HepG2 (cell line): ENCODE results near the gene CCDC183. TPM values are rescaled to one million over a fixed set of nuclear protein-coding genes. Genes with fewer than 3 reads are reported as not detected.
"Not testable (repeated sequence)": the region's sequence is repeated elsewhere in the genome, so short reads cannot be mapped to it uniquely, and the experiment has no call there.

ENCODE experiments used
- ATAC-seq: fragments of 200-7000 bp; cut with Tn5 transposase; 3 replicates; pipeline ENCODE4 v1.9.1; 2020; ENCODE audit warnings: mild to moderate bottlenecking, moderate library complexity
- BruUV-seq: library from RNA; stranded (reverse); fragments of 400-500 nt; replicated peaks from 2 replicates; lab custom pipeline; 2021; lab: Mats Ljungman, UMichigan
- CTCF ChIA-PET: fragments of 300-600 bp; formaldehyde crosslinking; extraction: SDS; loops from one replicate; lab custom pipeline; 2021; ENCODE audit warnings: low total read pairs, inconsistent platforms, low intra/inter-chr PET ratio; lab: Yijun Ruan, JAX
- POLR2A ChIA-PET: fragments of 350-600 bp; sonication (Branson Sonifier 250); formaldehyde crosslinking; loops from one replicate; lab custom pipeline; 2020; ENCODE audit warnings: antibody characterized with exemption, inconsistent platforms; lab: Yijun Ruan, JAX
- DNase-seq: peaks from one replicate; pipeline ENCODE4 v3.0.0-alpha.2; 2015; ENCODE audit warnings: low spot score
- FAIRE-seq: peaks from 3 replicates; lab custom pipeline; 2011; peaks lifted over from hg19 to GRCh38; lab: Jason Lieb, UNC
- H2AFZ ChIP-seq: one replicate; pipeline ENCODE4 v1.6.1; 2011; ENCODE audit warnings: low read length, inconsistent platforms
- H3K27ac ChIP-seq: fragments of 300-600 bp; 3 replicates; pipeline ENCODE4 v1.8.0; 2011; ENCODE audit warnings: mixed run types, mild to moderate bottlenecking, mixed read lengths, low read length, inconsistent platforms; ENCODE audit not compliant: insufficient read depth; ENCODE audit errors: extremely low read length
- H3K27me3 ChIP-seq, 2 experiments: fragments of 200-600 bp in 1 of 2; 2 replicates in 1 of 2; 3 replicates in 1 of 2; pipeline versions ENCODE4 v1.6.0 to v1.8.0; 2011; ENCODE audit warnings: low read length in 2 of 2, mild to moderate bottlenecking in 2 of 2, moderate library complexity in 2 of 2, inconsistent platforms in 1 of 2; ENCODE audit not compliant: insufficient read depth in 2 of 2, control insufficient read depth in 1 of 2
- H3K36me3 ChIP-seq, 2 experiments: fragments of 200-600 bp in 1 of 2; replicated peaks in 1 of 2; 2 replicates in 1 of 2; 3 replicates in 1 of 2; pipeline versions ENCODE4 v1.5.1 to v1.8.0; 2011; ENCODE audit warnings: low read length in 2 of 2, inconsistent platforms in 1 of 2; ENCODE audit not compliant: insufficient read depth in 2 of 2, control insufficient read depth in 1 of 2
- H3K4me1 ChIP-seq: 2 replicates; pipeline ENCODE4 v1.5.1; 2012; ENCODE audit warnings: low read length, inconsistent platforms; ENCODE audit not compliant: insufficient read depth
- H3K4me2 ChIP-seq: 2 replicates; pipeline ENCODE4 v1.6.0; 2011; ENCODE audit warnings: low read depth, low read length, inconsistent platforms
- H3K4me3 ChIP-seq, 3 experiments: fragments of 200-600 bp in 1 of 3; sonication (generic), shearing (Covaris generic) in 1 of 3; replicated peaks in 1 of 3; 2 replicates each; pipeline ENCODE4 v1.5.1; 2011 to 2016; ENCODE audit warnings: low read length in 3 of 3, inconsistent platforms in 2 of 3, low read depth in 2 of 3, mild to moderate bottlenecking in 2 of 3, control low read depth in 1 of 3, mixed read lengths in 1 of 3; ENCODE audit not compliant: insufficient read depth in 1 of 3
- H3K79me2 ChIP-seq: one replicate; pipeline ENCODE4 v1.6.1; 2011; ENCODE audit warnings: low read length, inconsistent platforms; ENCODE audit not compliant: insufficient read depth
- H3K9ac ChIP-seq: 2 replicates; pipeline ENCODE4 v1.6.0; 2011; ENCODE audit warnings: mild to moderate bottlenecking, low read depth, low read length, inconsistent platforms; ENCODE audit not compliant: insufficient read depth
- H3K9me3 ChIP-seq: 2 replicates; pipeline ENCODE4 v1.5.1; 2012; ENCODE audit warnings: mild to moderate bottlenecking, low read length
- H4K20me1 ChIP-seq: 2 replicates; pipeline ENCODE4 v1.6.0; 2011; ENCODE audit warnings: inconsistent platforms, mild to moderate bottlenecking, low read length, moderate library complexity; ENCODE audit not compliant: insufficient read depth
- ADNP ChIP-seq: sonication (generic); formaldehyde crosslinking; IDR thresholded peaks from 2 replicates; pipeline ENCODE4 v1.4.0; 2020; ENCODE audit warnings: missing genetic modification reagents
- CTCF ChIP-seq: sonication (generic); formaldehyde crosslinking; IDR thresholded peaks from 2 replicates; pipeline ENCODE4 v1.5.0; 2020; ENCODE audit warnings: mild to moderate bottlenecking, missing genetic modification reagents, moderate library complexity
- KDM2A ChIP-seq: sonication (generic); formaldehyde crosslinking; IDR thresholded peaks from 2 replicates; pipeline ENCODE4 v1.4.0; 2020; ENCODE audit warnings: low read depth, missing genetic modification reagents, borderline replicate concordance
- NR2F6 ChIP-seq, 2 experiments: IDR thresholded peaks; 2 replicates each; pipeline ENCODE4 v1.6.1; 2016; ENCODE audit warnings: antibody characterized with exemption in 1 of 2, mild to moderate bottlenecking in 1 of 2
- SALL1 ChIP-seq: sonication (generic); formaldehyde crosslinking; IDR thresholded peaks from 2 replicates; pipeline ENCODE4 v1.8.0; 2022; ENCODE audit warnings: mild to moderate bottlenecking, missing genetic modification reagents
- SAP130 ChIP-seq: IDR thresholded peaks from 2 replicates; pipeline ENCODE4 v1.6.1; 2016; ENCODE audit warnings: low read depth
- STAG1 ChIP-seq: sonication (generic); formaldehyde crosslinking; IDR thresholded peaks from 2 replicates; pipeline ENCODE4 v1.4.0; 2020; ENCODE audit warnings: missing genetic modification reagents
- XRCC5 ChIP-seq: fragments of 200-400 bp; formaldehyde crosslinking; optimal IDR thresholded peaks from 2 replicates; pipeline ENCODE3; 2017; ENCODE audit warnings: mild to moderate bottlenecking, low read length
- ZBTB33 ChIP-seq: sonication (generic); formaldehyde crosslinking; IDR thresholded peaks from 2 replicates; pipeline ENCODE4 v1.4.0; 2020; ENCODE audit warnings: missing genetic modification reagents
- ZFP82 ChIP-seq: sonication (generic); formaldehyde crosslinking; IDR thresholded peaks from 2 replicates; pipeline ENCODE4 v1.5.1; 2020; ENCODE audit warnings: mild to moderate bottlenecking, missing genetic modification reagents, borderline replicate concordance
- ZFX ChIP-seq: sonication (generic); formaldehyde crosslinking; IDR thresholded peaks from 2 replicates; pipeline ENCODE4 v1.4.0; 2020; ENCODE audit warnings: mild to moderate bottlenecking, low read depth, missing genetic modification reagents, moderate library complexity
- ZGPAT ChIP-seq: IDR thresholded peaks from 2 replicates; pipeline ENCODE4 v1.6.1; 2016; ENCODE audit warnings: mild to moderate bottlenecking
- ZNF263 ChIP-seq: sonication (generic); formaldehyde crosslinking; IDR thresholded peaks from 2 replicates; pipeline ENCODE4 v1.4.0; 2020; ENCODE audit warnings: missing genetic modification reagents
- ZNF441 ChIP-seq: sonication (generic); formaldehyde crosslinking; IDR thresholded peaks from 2 replicates; pipeline ENCODE4 v1.7.0; 2021; ENCODE audit warnings: missing genetic modification reagents, borderline replicate concordance
- ZNF460 ChIP-seq: sonication (generic); formaldehyde crosslinking; IDR thresholded peaks from 2 replicates; pipeline ENCODE4 v1.5.1; 2020; ENCODE audit warnings: missing genetic modification reagents, mild to moderate bottlenecking, borderline replicate concordance
- ZNF563 ChIP-seq: sonication (generic); formaldehyde crosslinking; IDR thresholded peaks from 2 replicates; pipeline ENCODE4 v1.8.0; 2022; ENCODE audit warnings: mild to moderate bottlenecking, moderate library complexity, missing genetic modification reagents
- ZNF850 ChIP-seq: sonication (generic); formaldehyde crosslinking; conservative IDR thresholded peaks from 2 replicates; pipeline ENCODE4 v1.9.0; 2021; ENCODE audit warnings: mild to moderate bottlenecking, missing genetic modification reagents
- WGBS: methylation state at CpG from one replicate; pipeline ENCODE4 v1.1.6; 2017; ENCODE audit warnings: low lambda C conversion rate; 5-methylcytosine and 5-hydroxymethylcytosine counted together
- in situ Hi-C: cut with HindIII; loops from 2 replicates; pipeline ENCODE4 v1.10.0; 2017; ENCODE audit warnings: low pct_unique_long_range_greater_than_20kb; ENCODE audit not compliant: extremely low pct_ligation_motif_present
- intact Hi-C: fragments of 100-400 bp; cut with micrococcal nuclease; formaldehyde crosslinking; loops from one replicate; pipeline ENCODE4 v1.10.0; 2022; ENCODE audit not compliant: unreplicated experiment
- polyA plus RNA-seq, 8 experiments: library from polyadenylated mRNA; depleted of rRNA in 3 of 8; stranded (reverse) in 7 of 8; unstranded in 1 of 8; fragments of >200 nt; fragmentation: Illumina TruSeq in 4 of 8; extraction: Trizol in 4 of 8; gene quantifications; 2 replicates each; pipeline versions ENCODE4 v1.2.1 to v1.2.3, GENCODE V29; 2011 to 2016; ENCODE audit warnings: low read depth in 4 of 8, missing spikeins in 1 of 8, mixed read lengths in 1 of 8; ENCODE audit not compliant: insufficient read depth in 1 of 8
- total RNA-seq, 5 experiments: library from RNA; depleted of rRNA; stranded (reverse); fragments of >200 nt; fragmentation: Illumina TruSeq; extraction: Trizol; gene quantifications; 2 replicates each; pipeline ENCODE4 v1.2.3, GENCODE V29; 2016; ENCODE audit warnings: low read depth in 1 of 5

CCDC183 gene
- total and polyA plus RNA-seq, 2 of the 13 experiments (the other 11 are each of a cell fraction or from before 2014, with no cell fraction given): 5.0 to 66.4 TPM

- Histone ChIP-seq H3K4me3 (peak overlapping the region in 1 of 3 experiments; percentile 47; a peak in 1 of 6 replicates), H3K4me1 (peaks cover 56% of the 10 kb centered on the region), H3K4me2 (peak overlapping the region; percentile 56), H3K27me3 (peaks cover 5 to 24% of the 10 kb centered on the region in 2 experiments; a peak in 3 of 5 replicates)
- H3K79me2 ChIP-seq; POLR2A ChIA-PET; H3K27ac ChIP-seq; H3K36me3 ChIP-seq; H4K20me1 ChIP-seq; H3K9ac ChIP-seq; intact Hi-C loops; BruUV-seq; H2AFZ ChIP-seq; in situ Hi-C loops; H3K9me3 ChIP-seq; TF ChIP-seq NR2F6 (IDR thresholded peaks at IDR 0.05): not testable (repeated sequence)
- ATAC-seq (peak; percentile 55), FAIRE-seq (peak; percentile 49), DNase-seq (peak; percentile 39)
- CTCF ChIA-PET: interaction anchor here (1.2 kb wide), 1 partner anchor 23 kb away, joined by 3 read pairs; no protein-coding TSS in a partner anchor
- WGBS: 34% methylated on average over 20 of the region's 22 CpGs
- TF ChIP-seq ZNF263 (CRISPR knock-in tag): peak; percentile 76
- peak; percentile 81 for TF ChIP-seq XRCC5
- 0 out of 2 replicates have a peak, but pooled peaks have one; percentile 9 for TF ChIP-seq ZBTB33 (CRISPR knock-in tag)
- TF ChIP-seq CTCF (CRISPR knock-in tag): peak; percentile 80
- peak; percentile 41; the same call in 1 of the 2 replicates for TF ChIP-seq SALL1 (CRISPR knock-in tag)
- TF ChIP-seq NR2F6 (CRISPR knock-in tag; IDR thresholded peaks at IDR 0.05): peak; percentile 17; the same call in 1 of the 2 replicates
- peak; percentile 46 for TF ChIP-seq STAG1 (CRISPR knock-in tag)
- peak; percentile 26; the same call in 1 of the 2 replicates for TF ChIP-seq KDM2A (CRISPR knock-in tag)
- TF ChIP-seq ZNF563: 0 out of 2 replicates have a peak, but pooled peaks have one; percentile 8
- 0 out of 2 replicates have a peak, but pooled peaks have one; percentile 45 for TF ChIP-seq ZNF850 (CRISPR knock-in tag)
- peak; percentile 85 for TF ChIP-seq ZNF460 (CRISPR knock-in tag)
- peak; percentile 60; the same call in 1 of the 2 replicates for TF ChIP-seq ZFX (CRISPR knock-in tag)
- TF ChIP-seq ZFP82 (CRISPR knock-in tag): 0 out of 2 replicates have a peak, but pooled peaks have one; percentile 31
- 0 out of 2 replicates have a peak, but pooled peaks have one; percentile 17 for TF ChIP-seq ADNP (CRISPR knock-in tag)
- TF ChIP-seq ZNF441 (CRISPR knock-in tag): 0 out of 2 replicates have a peak, but pooled peaks have one; percentile 9
- peak; percentile 28; the same call in 1 of the 2 replicates for TF ChIP-seq SAP130 (CRISPR knock-in tag)
- TF ChIP-seq ZGPAT (CRISPR knock-in tag): 0 out of 2 replicates have a peak, but pooled peaks have one; percentile 23
Measured at GRCh38 chr9:136760834-136761544, 35.1 kb upstream of the CCDC183 start.
